Measurements from ENCODE around the gene THAP4. TPM values are rescaled to one million over a fixed set of nuclear protein-coding genes. Genes with fewer than 3 reads are reported as not detected.
"Not testable (repeated sequence)": the region's sequence is repeated elsewhere in the genome, so short reads cannot be mapped to it uniquely, and the experiment has no call there.

THAP4 gene
- total RNA-seq, 3 donors from 2014 or later (not counting 1 experiment from before 2014, with no cell fraction given), result 19.8 to 29.2 (median 27.8) TPM

GRCh38 chr2:241592126-241592845, 44.7 kb downstream of the THAP4 start:
- H3K27me3 Mint-ChIP-seq (ENCODE audit: low read depth in 2 of 2), result no peaks in the 10 kb centered on the region
- Histone ChIP-seq H3K9me3 (ENCODE audit: control insufficient read depth, insufficient read depth, low read length) (peaks cover 1% of the 10 kb centered on the region), H3K36me3 (ENCODE audit: control insufficient read depth, insufficient read depth, low read length) (peaks cover 4% of the 10 kb centered on the region), H3K27me3 (ENCODE audit: control insufficient read depth, insufficient read depth, low read length) (no peaks in the 10 kb centered on the region), H3K27ac (ENCODE audit: low read length) (no peak overlapping the region), H3K4me1 (ENCODE audit: control insufficient read depth, insufficient read depth, low read length) (no peaks in the 10 kb centered on the region), H3K4me3 (ENCODE audit: low read length) (no peak overlapping the region)
- intact Hi-C loops (cut with micrococcal nuclease), result no loop called here
- no peak overlapping the region for H3K27ac Mint-ChIP-seq
- peaks cover 11% of the 10 kb centered on the region for H3K36me3 Mint-ChIP-seq
- peaks cover 0 to 3% of the 10 kb centered on the region in 2 donors for H3K9me3 Mint-ChIP-seq
- H3K4me1 Mint-ChIP-seq, result no peaks in the 10 kb centered on the region
- no peak for TF ChIP-seq CTCF (IDR thresholded peaks at IDR 0.05)
- ATAC-seq (no peak), DNase-seq (no peak)
- no peak overlapping the region for H3K4me3 Mint-ChIP-seq
- 94% methylated on average over 18 of the region's 18 CpGs for WGBS (ENCODE audit: insufficient coverage)

- H3K4me1 ChIP-seq (ENCODE audit: control insufficient read depth, insufficient read depth, low read length); ATAC-seq; DNase-seq; H3K4me3 Mint-ChIP-seq; H3K4me1 Mint-ChIP-seq; H3K27ac Mint-ChIP-seq; H3K27me3 Mint-ChIP-seq (ENCODE audit: low read depth in 2 of 2); H3K27me3 ChIP-seq (ENCODE audit: control insufficient read depth, insufficient read depth, low read length); H3K36me3 ChIP-seq (ENCODE audit: control insufficient read depth, insufficient read depth, low read length); H3K4me3 ChIP-seq (ENCODE audit: low read length); H3K27ac ChIP-seq (ENCODE audit: low read length); intact Hi-C loops (cut with micrococcal nuclease); H3K9me3 Mint-ChIP-seq: not testable (repeated sequence)
- WGBS (ENCODE audit: insufficient coverage), result 93% methylated on average over 33 of the region's 33 CpGs
- peaks cover 21% of the 10 kb centered on the region for H3K36me3 Mint-ChIP-seq
- H3K9me3 ChIP-seq (ENCODE audit: control insufficient read depth, insufficient read depth, low read length), result peaks cover 11% of the 10 kb centered on the region
Observed at GRCh38 chr2:241590496-241591455, 46.2 kb downstream of the THAP4 start.

GRCh38 chr2:241589863-241590262, 47.1 kb downstream of the THAP4 start:
- H3K4me1 Mint-ChIP-seq; H3K27ac ChIP-seq (ENCODE audit: low read length); H3K27ac Mint-ChIP-seq; H3K27me3 Mint-ChIP-seq (ENCODE audit: low read depth in 2 of 2); H3K27me3 ChIP-seq (ENCODE audit: control insufficient read depth, insufficient read depth, low read length); ATAC-seq; H3K36me3 ChIP-seq (ENCODE audit: control insufficient read depth, insufficient read depth, low read length); DNase-seq; H3K4me3 ChIP-seq (ENCODE audit: low read length); H3K4me3 Mint-ChIP-seq; H3K4me1 ChIP-seq (ENCODE audit: control insufficient read depth, insufficient read depth, low read length); intact Hi-C loops (cut with micrococcal nuclease): not testable (repeated sequence)
- WGBS (ENCODE audit: insufficient coverage), result 97% methylated on average over 17 of the region's 17 CpGs
- H3K9me3 ChIP-seq (ENCODE audit: control insufficient read depth, insufficient read depth, low read length), result peaks cover 14% of the 10 kb centered on the region
- Mint-ChIP-seq H3K36me3 (peaks cover 21% of the 10 kb centered on the region), H3K9me3 (peaks cover 2 to 12% of the 10 kb centered on the region in 2 donors)

- H3K4me3 Mint-ChIP-seq, result no peak overlapping the region
- Histone ChIP-seq H3K4me3 (ENCODE audit: low read length) (no peak overlapping the region), H3K9me3 (ENCODE audit: control insufficient read depth, insufficient read depth, low read length) (peaks cover 14% of the 10 kb centered on the region), H3K36me3 (ENCODE audit: control insufficient read depth, insufficient read depth, low read length) (peaks cover 11% of the 10 kb centered on the region), H3K27me3 (ENCODE audit: control insufficient read depth, insufficient read depth, low read length) (no peaks in the 10 kb centered on the region), H3K4me1 (ENCODE audit: control insufficient read depth, insufficient read depth, low read length) (no peaks in the 10 kb centered on the region), H3K27ac (ENCODE audit: low read length) (no peak overlapping the region)
- H3K27me3 Mint-ChIP-seq (ENCODE audit: low read depth in 2 of 2), result no peaks in the 10 kb centered on the region
- ATAC-seq (no peak), DNase-seq (no peak)
- no peaks in the 10 kb centered on the region for H3K4me1 Mint-ChIP-seq
- no peak overlapping the region for H3K27ac Mint-ChIP-seq
- TF ChIP-seq CTCF (IDR thresholded peaks at IDR 0.05), result no peak
- intact Hi-C loops (cut with micrococcal nuclease), result no loop called here
- H3K9me3 Mint-ChIP-seq, result peaks cover 2 to 12% of the 10 kb centered on the region in 2 donors
- peaks cover 21% of the 10 kb centered on the region for H3K36me3 Mint-ChIP-seq
- WGBS (ENCODE audit: insufficient coverage), result 100% methylated on average over 2 of the region's 2 CpGs
Observed at GRCh38 chr2:241586564-241587264, 50.2 kb downstream of the THAP4 start.
